Epidermal melanocyte (primary cell): ENCODE measurements around the gene IDH3A.
A peak's percentile ranks its signal among the peaks of the same experiment; 100 is the strongest.

Experiments used
- DNase-seq: peaks from one replicate; pipeline ENCODE4 v3.0.0; 2011; ENCODE audit warnings: low spot score; ENCODE audit not compliant: insufficient read length

Gene IDH3A

DNA sequence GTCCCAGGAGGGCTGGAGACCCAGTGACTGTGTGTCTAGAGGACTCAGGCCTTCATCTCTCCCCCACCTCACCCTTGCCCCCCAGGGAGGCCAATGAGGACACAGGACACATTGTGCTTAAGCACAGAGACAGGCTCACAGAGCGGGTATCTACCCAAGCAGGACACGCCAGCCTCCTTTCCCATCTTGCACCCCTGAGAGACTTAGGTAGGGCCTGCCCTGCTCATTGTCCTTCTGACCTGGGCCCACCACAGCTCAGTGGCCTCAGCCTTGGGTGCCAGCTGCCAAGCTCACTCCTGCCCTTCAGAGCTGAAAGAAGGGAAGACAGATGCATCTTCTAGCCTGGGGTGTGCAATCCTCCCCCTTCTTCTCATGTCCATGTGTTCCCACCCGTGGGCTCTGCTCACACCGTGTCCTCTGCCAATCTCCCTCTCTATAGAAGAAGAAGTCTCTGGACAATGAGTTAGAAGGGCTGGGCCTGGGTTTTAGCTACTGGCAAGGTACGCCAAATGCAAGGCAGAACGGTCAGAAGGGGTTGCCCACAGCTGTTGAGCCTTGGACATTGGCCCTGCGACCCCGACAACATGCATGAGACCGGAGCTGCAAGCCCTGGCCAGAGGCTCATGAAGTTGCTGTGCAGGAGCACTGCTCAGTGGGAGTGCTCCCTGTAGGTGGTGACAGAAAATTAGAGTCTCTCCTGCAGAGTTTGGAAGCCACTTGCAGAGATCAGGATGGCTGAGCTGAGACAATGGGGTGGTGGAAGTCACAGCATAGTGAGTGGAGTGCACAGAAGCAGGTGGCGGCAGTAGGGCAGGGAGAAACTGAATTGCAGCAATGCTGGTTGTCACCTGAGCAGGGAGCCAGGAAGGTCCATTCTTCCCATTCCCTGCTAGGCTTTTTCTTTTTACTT is 52.4 kb downstream of the IDH3A start:
- DNase-seq = no peak

DNA sequence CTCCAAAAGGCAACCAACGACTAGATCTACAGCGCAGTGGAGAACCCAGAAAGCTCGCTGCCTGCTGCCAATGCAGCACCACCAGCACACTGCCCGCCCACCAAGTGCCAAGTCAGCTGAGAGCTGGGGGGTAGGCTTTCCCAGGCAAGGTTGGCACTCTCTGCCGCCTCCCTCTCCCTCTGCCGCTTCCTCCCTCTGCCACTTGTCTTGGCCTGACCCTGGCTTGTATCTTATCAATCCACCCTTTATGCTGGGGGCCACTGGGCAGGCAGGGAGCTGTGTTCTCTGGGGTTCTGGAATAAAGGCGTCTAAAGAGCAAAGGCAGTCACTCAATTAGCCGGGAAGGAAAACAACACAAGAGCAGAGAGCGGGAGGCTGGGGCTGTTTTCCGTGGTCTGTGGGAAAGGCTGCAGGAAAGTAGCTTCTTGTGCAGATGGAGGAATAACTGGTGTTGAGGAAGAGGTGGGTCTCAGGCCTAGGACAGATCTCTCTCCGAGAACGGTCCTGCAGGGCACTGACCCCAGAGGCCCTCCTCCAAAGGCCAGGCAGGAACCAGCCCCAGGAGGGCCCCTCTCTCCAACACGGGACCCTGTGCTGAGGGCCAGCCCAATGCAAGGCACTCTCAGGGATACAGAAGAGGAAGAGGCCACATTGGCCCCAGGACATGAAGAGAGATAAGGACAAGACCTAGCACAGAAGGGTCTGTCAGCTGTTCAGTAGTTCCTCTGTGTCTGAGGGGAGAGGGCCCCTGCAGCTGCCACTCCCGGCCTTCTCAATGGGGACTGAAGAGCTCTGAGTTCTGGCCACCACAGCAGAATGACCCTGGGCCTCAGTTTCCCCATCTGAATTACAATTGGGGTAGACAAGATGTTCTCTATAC is 54.4 kb downstream of the IDH3A start:
- DNase-seq = no peak

DNA sequence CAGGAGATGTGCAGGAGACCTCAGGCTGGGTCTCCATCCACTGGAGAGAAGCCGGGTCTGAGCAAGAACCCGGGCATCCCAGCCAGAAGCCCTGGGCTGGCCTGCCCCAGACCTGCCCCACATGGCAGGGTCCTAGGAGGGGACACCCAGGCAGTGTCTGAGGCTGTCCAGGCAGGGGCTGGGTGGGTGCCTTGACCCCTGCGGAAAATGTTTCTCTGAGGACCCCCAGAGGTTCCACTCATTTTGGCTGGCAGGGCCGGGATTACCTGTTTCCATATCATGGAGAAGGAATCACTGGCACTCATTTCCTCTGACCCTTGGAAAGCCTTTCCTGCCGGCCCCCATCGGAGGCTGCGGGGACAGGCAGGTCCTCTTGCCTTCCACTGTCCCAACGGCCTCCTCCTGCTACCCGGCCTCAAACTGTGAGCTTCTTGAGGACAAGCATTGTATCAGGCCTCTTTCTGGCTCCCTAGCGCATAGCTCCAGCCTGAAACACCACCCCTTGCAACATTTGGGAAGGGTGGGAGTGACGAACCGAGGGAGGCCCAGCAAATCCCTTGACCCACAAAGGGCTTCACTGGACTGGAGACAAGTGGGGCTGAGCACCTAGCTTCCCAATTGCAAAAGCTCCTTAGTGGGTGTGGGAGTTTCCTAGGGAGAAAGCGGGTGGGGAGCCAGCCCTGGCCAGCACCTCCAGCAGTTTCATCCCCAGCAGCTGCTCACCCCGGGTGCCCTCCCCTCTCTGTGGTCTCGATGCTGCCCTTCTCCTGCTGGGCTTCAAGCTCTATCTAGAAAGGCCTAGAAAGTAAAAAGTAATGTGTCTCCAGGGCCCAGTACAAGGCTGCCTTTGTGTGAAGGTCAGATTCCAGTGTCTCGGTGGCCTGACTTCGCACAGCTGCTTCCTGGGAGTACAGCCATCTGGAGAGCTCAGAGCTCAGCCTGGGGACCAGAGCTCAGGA is 55.5 kb downstream of the IDH3A start:
- peak; percentile 64 for DNase-seq

DNA sequence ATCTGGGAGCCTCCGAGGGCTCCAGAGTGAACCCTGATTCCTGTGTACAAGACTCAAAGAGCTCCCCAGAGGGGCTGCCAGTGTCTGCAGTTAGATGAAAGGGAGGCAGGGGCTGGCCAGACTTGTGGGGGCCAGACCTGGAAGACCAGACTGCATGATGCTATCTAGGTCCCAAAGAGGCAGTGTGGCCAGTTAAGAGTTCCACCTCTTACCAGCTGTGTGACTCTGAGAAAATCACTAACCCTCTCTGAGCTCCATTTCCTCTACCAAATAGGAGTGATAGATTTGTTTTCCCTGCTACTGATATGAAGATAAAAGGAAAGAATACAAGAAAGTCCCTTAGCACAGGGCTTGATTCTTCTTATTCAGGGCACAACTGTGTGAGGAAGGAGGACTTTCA is 56.2 kb downstream of the IDH3A start:
- no peak for DNase-seq

DNA sequence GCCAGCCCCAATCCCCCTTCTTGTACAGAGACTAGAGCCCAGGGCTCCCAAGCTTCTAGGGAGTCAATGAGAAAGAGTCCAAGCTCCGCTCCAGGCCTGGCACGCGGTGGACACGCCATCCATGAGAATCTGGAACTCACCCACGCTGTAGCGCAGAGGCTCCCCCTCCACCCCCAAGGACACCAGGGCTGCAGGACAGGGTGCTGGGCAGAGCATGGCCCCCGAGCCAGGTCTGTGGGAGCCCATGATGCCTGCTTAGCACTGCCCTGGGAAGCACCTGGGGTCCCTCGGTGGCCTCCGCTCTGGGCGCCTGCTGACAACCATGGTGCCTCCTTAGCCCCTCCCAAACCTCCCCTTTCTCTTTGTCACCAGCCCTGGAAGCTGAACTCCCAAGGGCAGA is 56.7 kb downstream of the IDH3A start:
- DNase-seq = no peak

DNA sequence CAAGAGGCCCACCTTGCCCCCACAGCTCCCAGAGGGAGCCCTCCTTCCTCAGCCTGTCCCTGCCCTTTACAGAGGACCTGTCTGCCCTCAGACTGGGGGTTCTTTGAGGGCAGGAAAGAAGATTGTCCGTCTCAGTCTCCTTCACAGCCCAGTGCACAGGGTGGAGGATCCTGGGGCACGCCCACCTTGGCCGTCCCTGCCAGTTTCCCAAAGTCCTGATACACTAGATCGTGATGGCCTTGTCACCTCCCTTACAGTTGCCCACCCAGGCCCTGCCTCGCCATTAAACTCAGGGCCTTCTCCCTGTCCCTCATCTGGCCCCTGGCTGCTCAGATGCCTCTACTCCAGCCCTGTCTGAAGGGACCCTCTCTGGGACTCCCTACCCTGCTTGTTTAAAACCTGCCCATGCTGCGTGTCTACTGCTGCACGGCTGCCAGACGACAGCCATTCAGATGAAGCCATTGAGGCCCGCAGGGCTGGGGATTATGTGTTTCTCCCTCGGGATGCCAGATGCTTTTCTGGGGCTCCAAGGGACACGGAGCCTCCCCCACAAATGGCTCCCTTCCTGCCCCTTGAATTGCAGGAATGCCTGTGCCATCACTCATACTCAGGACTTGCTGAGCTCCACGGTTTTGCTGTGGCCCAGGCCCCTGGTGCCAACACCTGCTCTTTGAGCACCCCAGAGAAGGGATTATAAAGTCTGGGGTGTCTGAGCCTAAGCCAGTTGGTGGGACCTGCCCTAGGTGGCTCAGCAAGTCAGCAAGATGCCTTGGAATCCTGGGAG is 57.4 kb downstream of the IDH3A start:
- DNase-seq = no peak

DNA sequence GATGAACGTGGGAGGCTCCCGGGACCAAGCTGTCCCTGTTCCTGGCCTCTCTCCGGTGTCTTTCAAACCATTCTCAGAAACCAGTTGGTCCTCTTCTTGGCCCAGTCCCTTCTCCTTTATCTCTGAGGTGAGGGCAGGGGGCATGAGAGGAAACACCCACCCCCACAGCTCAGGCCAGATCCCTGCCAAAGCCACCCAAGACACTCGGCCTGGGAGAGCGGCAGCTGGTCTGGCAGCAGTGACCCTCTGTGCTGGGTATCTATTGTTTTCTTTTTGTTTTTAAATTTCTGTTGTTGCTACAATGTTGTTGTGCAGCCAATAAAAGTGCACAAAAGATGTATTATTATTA is 57.9 kb downstream of the IDH3A start:
- DNase-seq = no peak

DNA sequence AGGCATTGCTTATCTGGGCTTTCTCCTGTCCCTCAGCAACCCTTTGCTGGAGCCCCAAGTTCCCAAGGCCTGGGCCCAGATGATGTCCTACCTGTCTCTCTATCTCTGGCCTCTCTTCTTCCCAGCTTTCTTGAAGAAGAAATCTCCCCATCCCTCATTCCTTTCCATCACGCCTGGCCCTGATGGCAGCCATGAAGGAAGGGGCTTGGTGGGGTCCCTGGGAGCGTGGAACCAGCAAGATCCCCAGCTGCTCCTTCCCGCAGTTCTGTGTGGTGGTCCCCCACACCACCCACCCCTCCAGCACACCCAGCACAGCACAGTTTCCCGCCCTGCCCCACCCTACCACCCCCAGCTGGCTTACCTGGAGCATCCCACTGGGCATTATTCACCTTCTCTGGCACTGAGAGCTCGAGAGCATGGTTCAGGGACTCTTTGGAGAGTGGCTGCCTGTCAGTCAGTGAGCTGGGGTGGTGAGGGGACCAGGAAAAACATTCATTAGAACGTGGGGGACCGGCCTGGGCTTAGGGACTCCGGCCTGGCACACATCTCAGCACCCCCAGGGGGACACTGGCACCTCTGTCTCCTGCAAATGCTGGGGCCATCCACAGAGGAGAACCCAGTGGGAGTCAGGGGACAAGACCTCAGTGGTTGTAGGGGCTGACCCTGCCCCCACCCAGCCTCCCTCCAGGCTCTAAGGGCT is 58.6 kb downstream of the IDH3A start:
- no peak for DNase-seq

DNA sequence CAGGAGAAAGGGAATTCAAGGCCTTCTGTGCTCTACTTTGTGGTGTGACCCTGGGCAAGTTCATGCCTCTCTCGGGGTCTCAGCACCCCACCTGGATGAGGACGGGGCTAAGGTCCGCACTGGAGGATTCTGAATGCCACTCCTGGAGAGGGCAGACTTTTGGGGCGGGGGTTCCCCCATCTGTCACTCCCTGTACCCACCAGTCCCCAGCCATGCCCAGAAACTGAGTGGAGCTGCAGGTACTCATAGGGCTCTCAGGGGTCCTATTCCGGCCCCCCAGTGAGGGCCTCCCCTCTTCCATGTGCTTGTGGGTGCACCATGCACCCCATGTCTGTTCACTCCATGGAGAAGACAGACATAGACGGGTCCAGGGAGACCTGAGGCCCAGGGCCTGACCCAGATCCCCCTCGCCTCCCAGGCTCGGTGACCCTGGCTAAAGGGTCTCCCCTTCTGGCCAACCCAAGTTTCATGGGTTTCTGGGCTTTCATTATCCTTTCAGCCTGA is 59.2 kb downstream of the IDH3A start:
- no peak for DNase-seq

DNA sequence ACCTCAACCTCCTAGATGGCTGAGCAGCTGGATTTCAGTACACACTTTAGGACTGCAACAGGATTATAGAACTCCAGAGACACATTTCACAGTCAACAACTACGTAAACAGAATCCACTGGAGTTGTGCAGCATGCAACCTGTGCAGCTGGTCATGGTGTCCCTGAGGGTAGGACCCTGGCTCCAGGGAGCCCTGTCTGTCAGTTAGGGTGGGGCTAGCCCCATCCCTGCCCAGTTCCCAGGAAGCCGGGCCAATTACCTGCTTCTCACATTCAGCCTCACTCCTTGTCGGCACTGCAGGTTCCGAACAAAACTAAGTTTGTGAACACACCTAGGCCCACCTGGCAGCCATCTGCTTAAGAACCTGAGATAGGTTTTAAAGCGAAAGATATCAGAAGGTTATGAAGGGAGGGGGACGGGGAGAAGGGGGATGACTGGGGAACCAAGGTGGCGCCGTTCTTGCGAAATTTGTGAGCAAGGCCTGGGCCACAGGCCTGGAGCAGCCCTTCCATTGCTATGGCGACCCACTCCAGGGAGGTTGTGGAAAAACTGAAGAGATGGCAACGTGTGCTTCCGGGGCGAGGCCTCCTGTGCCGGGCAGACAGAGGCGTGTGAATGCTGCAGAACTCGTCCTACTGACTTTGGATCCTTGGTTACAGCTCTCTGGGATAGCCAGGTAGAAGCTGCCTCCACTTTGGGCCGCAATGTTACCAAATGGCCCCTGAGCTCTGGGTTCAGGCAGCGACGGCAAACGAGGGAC is 59.9 kb downstream of the IDH3A start:
- DNase-seq = no peak

DNA sequence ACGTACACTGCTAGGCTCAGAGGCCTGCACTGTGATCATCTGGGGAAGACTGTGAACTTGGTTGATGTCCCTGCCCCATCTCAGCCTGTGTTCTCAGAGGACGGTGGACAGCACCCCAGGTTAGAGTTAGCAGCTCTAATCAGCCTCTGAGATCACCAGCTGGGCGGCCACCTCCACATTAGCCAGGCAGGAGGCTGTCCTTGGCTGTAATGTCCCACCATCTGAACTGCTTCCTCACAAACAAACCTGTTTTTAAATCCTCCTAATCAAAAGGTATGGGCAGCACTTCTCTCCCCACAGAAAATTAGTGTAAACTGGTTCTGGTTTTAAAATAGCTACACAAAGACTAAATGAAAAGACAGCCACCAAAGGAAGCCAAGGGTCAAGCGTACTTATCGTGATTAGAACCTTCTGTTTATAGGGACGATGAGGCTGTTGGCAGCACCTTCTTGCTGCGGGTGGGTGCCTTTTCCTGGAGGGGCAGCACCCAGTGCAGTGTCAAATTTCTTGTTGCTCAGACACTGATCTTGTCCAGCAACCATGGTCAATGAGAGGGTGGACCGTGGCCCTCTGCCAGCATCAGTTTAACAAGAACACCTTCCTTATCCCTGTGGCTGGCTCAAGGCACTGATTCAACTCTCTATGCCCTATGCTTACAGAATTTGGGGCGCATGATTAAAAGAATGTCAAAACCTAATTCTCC is 60.6 kb downstream of the IDH3A start:
- no peak for DNase-seq

DNA sequence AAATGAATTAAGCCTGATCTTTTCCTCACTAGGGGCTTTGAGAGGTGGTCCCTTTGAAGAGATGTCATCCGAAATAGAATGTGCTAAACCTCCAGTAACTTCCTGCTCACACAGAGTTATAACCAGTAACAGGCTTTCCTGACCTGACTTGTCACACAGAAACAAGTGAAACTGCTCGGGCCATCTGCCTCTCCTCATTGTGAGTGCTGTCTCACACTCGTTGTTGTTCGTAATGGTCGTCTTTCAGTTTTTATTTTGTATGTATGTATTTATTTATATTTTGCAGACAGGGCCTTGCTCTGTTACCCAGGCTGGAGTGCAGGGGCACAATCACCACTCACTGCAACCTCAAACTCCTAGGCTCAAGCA is 61.2 kb downstream of the IDH3A start:
- DNase-seq = no peak

DNA sequence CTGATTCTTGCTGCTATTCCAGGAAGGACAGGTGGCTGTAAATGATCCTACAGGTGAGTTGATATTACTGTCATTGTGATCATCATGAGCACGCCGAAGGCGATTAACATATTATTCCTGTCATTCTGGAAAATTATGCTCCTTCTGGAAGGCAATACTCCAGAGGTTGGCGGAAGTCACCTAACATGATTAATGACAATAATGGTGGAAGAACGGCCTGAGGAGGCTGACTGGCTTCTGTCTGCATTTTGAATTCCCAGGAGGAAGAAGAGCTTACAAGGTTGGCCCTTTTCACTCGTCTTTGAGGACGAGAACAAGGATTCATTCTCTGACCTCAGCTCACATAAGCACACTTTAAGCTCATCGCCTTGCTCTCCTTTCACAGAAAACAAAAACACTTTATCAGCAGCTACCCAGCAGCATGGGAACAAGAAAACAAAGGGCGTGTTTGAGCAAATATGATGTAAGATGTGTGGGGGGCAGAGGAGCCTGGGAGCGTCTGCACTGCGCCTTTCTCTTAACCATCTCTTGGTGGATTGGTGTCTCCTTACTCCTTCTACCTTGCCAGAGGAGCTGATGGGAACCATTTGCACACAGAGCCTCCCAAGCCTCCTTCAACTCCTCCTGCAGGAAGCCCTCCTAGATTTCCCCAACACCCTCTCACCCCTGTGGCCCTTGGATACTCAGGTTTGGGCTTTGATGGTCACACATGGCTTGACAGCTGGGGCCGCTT is 62.2 kb downstream of the IDH3A start:
- no peak for DNase-seq

DNA sequence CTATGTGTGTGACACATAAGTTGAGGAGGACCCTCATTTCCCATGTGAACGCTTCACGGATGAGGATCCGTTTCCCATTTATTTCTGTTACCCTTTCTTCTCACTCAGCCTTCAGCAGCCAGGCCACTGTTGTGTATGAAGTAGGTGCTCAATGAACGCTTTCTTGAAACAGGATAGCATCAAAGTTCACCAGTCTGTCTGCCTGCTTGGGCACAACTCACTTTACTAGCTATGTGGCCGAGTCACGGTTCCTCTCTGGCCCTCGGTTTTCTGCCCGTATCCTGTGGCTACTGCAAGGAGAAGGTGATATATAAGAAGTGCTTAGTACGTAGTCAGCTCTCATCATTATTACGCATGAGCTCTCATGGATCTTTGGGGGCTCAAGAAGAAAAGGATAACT is 62.8 kb downstream of the IDH3A start:
- DNase-seq = no peak

DNA sequence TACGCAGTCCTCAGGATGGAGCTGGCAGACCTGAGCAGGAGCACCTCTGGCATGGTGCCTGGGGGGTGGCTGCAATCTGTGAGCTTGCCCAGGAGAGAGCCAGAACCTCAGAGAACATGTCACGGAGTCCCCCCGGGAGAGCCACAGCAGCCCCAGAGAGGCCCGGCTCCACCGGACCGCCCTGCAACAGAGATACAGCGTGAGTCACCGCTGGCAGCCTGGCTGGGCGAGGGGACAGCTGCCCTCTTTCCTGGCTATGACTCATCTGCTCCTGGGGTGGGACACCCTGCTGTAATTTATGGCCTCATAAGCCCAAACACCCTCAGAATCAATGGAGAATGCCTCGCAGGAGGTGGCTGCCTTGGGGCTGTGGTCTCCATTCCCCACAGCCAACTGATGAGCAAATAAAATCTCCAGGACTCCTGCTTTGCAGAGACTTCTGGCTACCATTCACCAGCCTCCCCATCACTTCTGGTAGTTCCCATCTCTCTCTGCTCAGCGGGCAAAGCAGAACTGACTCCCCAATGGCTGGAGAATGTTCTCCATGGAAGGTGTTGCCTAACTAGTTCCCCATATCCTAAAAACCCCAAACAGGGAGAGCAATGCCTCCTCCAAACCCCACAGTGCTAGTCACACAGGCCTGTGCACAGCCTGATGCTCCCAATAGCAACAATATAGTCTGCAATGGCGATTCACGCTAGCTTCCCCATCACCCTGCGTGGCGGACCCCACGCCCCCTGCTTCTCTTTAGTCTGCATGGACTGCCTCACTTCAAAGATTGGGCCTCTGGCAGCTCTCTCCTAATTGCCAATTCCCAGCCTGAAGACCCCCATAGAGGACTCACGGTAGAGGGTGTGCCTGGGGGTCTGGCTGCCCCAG is 63.6 kb downstream of the IDH3A start:
- DNase-seq = peak; percentile 42

DNA sequence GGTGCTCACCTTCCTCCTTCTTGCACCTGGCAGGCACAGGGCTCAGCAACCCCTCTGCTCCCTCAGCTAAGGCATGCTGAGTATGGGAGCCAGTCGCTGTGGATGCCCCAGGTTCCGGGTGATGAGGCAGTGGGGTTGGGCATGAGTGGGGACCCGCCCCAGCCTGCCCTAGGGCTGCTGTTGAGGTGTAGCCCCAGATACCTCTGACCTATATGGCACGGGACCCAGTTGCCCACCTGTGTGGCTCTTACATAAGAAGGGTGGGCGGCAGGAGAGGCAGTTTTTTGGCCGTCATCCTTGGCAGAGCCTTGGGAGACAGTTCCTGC is 64.2 kb downstream of the IDH3A start:
- no peak for DNase-seq

DNA sequence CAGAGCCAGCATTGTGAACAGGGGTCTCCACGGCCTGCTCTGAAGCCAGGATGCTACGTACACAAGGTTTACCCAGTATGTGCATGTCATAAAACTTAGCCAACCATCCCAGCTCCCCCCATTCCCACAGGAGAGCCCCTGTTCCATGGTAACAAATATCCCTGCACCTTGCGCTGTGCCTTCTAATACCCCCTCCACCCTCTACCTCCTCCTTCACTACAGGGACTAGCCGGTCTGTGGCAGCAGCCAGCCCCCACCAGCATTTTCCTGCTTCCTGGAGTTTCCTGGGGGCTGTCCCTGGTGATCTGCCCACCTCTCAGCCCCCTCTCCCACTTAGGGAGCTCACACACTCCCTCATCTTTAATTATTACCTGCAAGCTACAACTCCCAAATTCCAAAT is 64.8 kb downstream of the IDH3A start:
- DNase-seq = no peak
